ENCODE data around the gene ABCC1.

DNA sequence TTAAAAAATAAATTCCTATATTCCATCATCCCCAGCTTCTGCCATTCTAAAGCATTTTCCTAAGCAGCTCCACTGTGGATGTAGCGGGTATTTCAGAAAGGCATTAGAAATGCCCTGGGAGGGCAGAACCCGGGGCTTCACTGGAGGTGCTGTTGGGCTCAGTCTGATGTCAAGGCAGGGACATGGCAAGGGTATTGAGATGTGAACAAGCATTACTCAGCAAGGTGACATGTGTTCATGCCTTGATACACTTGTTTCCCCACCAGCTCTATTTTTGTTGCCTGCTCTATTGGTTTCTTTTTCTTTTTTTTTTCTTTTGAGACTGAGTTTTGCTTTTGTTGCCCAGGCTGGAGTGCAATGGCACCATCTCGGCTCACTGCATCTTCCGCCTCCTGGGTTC is 35.7 kb downstream of the ABCC1 start:
- TF ChIP-seq, protein P1, sequence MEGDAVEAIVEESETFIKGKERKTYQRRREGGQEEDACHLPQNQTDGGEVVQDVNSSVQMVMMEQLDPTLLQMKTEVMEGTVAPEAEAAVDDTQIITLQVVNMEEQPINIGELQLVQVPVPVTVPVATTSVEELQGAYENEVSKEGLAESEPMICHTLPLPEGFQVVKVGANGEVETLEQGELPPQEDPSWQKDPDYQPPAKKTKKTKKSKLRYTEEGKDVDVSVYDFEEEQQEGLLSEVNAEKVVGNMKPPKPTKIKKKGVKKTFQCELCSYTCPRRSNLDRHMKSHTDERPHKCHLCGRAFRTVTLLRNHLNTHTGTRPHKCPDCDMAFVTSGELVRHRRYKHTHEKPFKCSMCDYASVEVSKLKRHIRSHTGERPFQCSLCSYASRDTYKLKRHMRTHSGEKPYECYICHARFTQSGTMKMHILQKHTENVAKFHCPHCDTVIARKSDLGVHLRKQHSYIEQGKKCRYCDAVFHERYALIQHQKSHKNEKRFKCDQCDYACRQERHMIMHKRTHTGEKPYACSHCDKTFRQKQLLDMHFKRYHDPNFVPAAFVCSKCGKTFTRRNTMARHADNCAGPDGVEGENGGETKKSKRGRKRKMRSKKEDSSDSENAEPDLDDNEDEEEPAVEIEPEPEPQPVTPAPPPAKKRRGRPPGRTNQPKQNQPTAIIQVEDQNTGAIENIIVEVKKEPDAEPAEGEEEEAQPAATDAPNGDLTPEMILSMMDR (IDR thresholded peaks at IDR 0.05; ENCODE audit: low read length) = no peak
- no peak for TF ChIP-seq EZH2 (IDR thresholded peaks at IDR 0.05; ENCODE audit: borderline replicate concordance, low read length)
